Neural cell (in vitro differentiated cells): ENCODE results near the gene RGL1. TPM values are rescaled to one million over a fixed set of nuclear protein-coding genes. Genes with fewer than 3 reads are reported as not detected.

Source experiments
- H2AFZ ChIP-seq: fragments of 200-600, 300-800 bp; sonication (generic), shearing (Covaris generic); 2 replicates; pipeline ENCODE4 v1.6.0; 2014; ENCODE audit warnings: low read depth, mild to moderate bottlenecking, antibody characterized with exemption, low read length, moderate library complexity
- H3F3A ChIP-seq: fragments of 200-600 bp; shearing (Covaris generic); 2 replicates; pipeline ENCODE4 v1.6.1; 2016; ENCODE audit warnings: mild to moderate bottlenecking, moderate library complexity, mixed read lengths, antibody characterized with exemption, low read length; ENCODE audit not compliant: insufficient read depth, poor library complexity, severe bottlenecking
- H3K27ac ChIP-seq: fragments of 200-600, 300-800 bp; sonication (generic), shearing (Covaris generic); 2 replicates; pipeline ENCODE4 v1.5.1; 2014; ENCODE audit warnings: mild to moderate bottlenecking, low read length, moderate library complexity
- H3K27me3 ChIP-seq: fragments of 300-800, 200-600 bp; sonication (generic), shearing (Covaris generic); 2 replicates; pipeline ENCODE4 v1.6.0; 2014; ENCODE audit warnings: mild to moderate bottlenecking, low read depth, low read length, moderate library complexity; ENCODE audit not compliant: insufficient read depth
- H3K36me3 ChIP-seq: fragments of 300-800, 200-600 bp; sonication (generic), shearing (Covaris generic); 2 replicates; pipeline ENCODE4 v1.5.1; 2014; ENCODE audit warnings: mild to moderate bottlenecking, antibody characterized with exemption, low read length, moderate library complexity; ENCODE audit not compliant: insufficient read depth
- H3K4me2 ChIP-seq: fragments of 300-800, 200-600 bp; sonication (generic), shearing (Covaris generic); 2 replicates; pipeline ENCODE4 v1.6.0; 2014; ENCODE audit warnings: mild to moderate bottlenecking, low read length
- H3K4me3 ChIP-seq: fragments of 300-800, 200-600 bp; sonication (generic), shearing (Covaris generic); 2 replicates; pipeline ENCODE4 v1.5.1; 2014; ENCODE audit warnings: mild to moderate bottlenecking, low read length, moderate library complexity
- H3K79me2 ChIP-seq: fragments of 200-600 bp; shearing (Covaris generic); replicated peaks from 2 replicates; pipeline ENCODE4 v1.6.0; 2014; ENCODE audit warnings: mild to moderate bottlenecking, low read length, moderate library complexity; ENCODE audit not compliant: insufficient read depth
- H3K9ac ChIP-seq: fragments of 300-800, 200-600 bp; sonication (generic), shearing (Covaris generic); 2 replicates; pipeline ENCODE4 v1.6.1; 2016; ENCODE audit warnings: mild to moderate bottlenecking, low read length, mixed read lengths
- H3K9me2 ChIP-seq: fragments of 200-600 bp; shearing (Covaris generic); 2 replicates; pipeline ENCODE4 v1.6.1; 2016; ENCODE audit warnings: mild to moderate bottlenecking, low read length, mixed read lengths; ENCODE audit not compliant: insufficient read depth
- H3K9me3 ChIP-seq: fragments of 200-600, 300-800 bp; sonication (generic), shearing (Covaris generic); 2 replicates; pipeline ENCODE4 v1.6.1; 2016; ENCODE audit warnings: mild to moderate bottlenecking, mixed run types, low read length, moderate library complexity, mixed read lengths
- H4K20me1 ChIP-seq: fragments of 200-600 bp; shearing (Covaris generic); 2 replicates; pipeline ENCODE4 v1.6.1; 2016; ENCODE audit warnings: mild to moderate bottlenecking, mixed run types; ENCODE audit not compliant: insufficient read depth
- CTCF ChIP-seq: fragments of 450-650 bp; IDR thresholded peaks from 2 replicates; pipeline ENCODE4 v1.5.1; 2014; ENCODE audit warnings: antibody characterized with exemption, mild to moderate bottlenecking, moderate library complexity; ENCODE audit not compliant: poor library complexity, severe bottlenecking
- EP300 ChIP-seq: fragments of 450-650 bp; conservative IDR thresholded peaks from 2 replicates; pipeline ENCODE4 v1.6.1; 2014; ENCODE audit warnings: antibody characterized with exemption, mild to moderate bottlenecking, moderate library complexity; ENCODE audit not compliant: poor library complexity, severe bottlenecking
- EZH2 ChIP-seq: fragments of 200-600, 300-800 bp; shearing (Covaris generic), sonication (generic); IDR thresholded peaks from 2 replicates; pipeline ENCODE4 v1.6.1; 2014; ENCODE audit warnings: antibody characterized with exemption, low read length, borderline replicate concordance, mild to moderate bottlenecking; ENCODE audit not compliant: insufficient read depth, poor library complexity, severe bottlenecking
- MXI1 ChIP-seq: fragments of 450-650 bp; conservative IDR thresholded peaks from 2 replicates; pipeline ENCODE4 v1.6.1; 2014; ENCODE audit warnings: antibody characterized with exemption, mild to moderate bottlenecking; ENCODE audit not compliant: poor library complexity, severe bottlenecking
- POLR2AphosphoS5 ChIP-seq: IDR thresholded peaks from 2 replicates; pipeline ENCODE4 v1.6.1; 2012
- RAD21 ChIP-seq: fragments of 450-650 bp; conservative IDR thresholded peaks from 2 replicates; pipeline ENCODE4 v1.6.1; 2014; ENCODE audit warnings: antibody characterized with exemption, mild to moderate bottlenecking, moderate library complexity
- SMC3 ChIP-seq: fragments of 450-650 bp; conservative IDR thresholded peaks from 2 replicates; pipeline ENCODE4 v1.6.1; 2014; ENCODE audit warnings: antibody characterized with exemption, mild to moderate bottlenecking, moderate library complexity; ENCODE audit not compliant: poor library complexity
- TAF1 ChIP-seq: IDR thresholded peaks from 2 replicates; pipeline ENCODE4 v1.6.1; 2012; ENCODE audit warnings: low read depth
- polyA plus RNA-seq: library from polyadenylated mRNA; depleted of rRNA; stranded (reverse); fragments of >200 nt; gene quantifications from 2 replicates; pipeline ENCODE4 v1.2.3, GENCODE V29; 2014
- TF ChIP-seq, protein P1 (sequence below): IDR thresholded peaks from 2 replicates; pipeline ENCODE4 v1.6.1; 2012; ENCODE audit warnings: borderline replicate concordance

The RGL1 gene
- polyA plus RNA-seq, 1 donor from 2014 or later: 14.7 TPM

GRCh38 chr1:183886083-183886828 lies 81.3 kb downstream of the RGL1 start:
- Histone ChIP-seq H3F3A (no peaks in the 10 kb centered on the region), H2AFZ (no peak overlapping the region), H3K9me3 (no peaks in the 10 kb centered on the region), H3K9ac (no peak overlapping the region), H3K27me3 (no peaks in the 10 kb centered on the region), H4K20me1 (no peaks in the 10 kb centered on the region), H3K4me3 (no peak overlapping the region), H3K27ac (no peak overlapping the region), H3K9me2 (no peaks in the 10 kb centered on the region), H3K79me2 (no peaks in the 10 kb centered on the region), H3K4me2 (no peak overlapping the region), H3K36me3 (no peaks in the 10 kb centered on the region)
- TF ChIP-seq EP300: no peak
- no peak for TF ChIP-seq RAD21
- no peak for TF ChIP-seq TAF1
- no peak for TF ChIP-seq EZH2
- no peak for TF ChIP-seq POLR2AphosphoS5
- TF ChIP-seq SMC3: no peak
- TF ChIP-seq, protein P1, sequence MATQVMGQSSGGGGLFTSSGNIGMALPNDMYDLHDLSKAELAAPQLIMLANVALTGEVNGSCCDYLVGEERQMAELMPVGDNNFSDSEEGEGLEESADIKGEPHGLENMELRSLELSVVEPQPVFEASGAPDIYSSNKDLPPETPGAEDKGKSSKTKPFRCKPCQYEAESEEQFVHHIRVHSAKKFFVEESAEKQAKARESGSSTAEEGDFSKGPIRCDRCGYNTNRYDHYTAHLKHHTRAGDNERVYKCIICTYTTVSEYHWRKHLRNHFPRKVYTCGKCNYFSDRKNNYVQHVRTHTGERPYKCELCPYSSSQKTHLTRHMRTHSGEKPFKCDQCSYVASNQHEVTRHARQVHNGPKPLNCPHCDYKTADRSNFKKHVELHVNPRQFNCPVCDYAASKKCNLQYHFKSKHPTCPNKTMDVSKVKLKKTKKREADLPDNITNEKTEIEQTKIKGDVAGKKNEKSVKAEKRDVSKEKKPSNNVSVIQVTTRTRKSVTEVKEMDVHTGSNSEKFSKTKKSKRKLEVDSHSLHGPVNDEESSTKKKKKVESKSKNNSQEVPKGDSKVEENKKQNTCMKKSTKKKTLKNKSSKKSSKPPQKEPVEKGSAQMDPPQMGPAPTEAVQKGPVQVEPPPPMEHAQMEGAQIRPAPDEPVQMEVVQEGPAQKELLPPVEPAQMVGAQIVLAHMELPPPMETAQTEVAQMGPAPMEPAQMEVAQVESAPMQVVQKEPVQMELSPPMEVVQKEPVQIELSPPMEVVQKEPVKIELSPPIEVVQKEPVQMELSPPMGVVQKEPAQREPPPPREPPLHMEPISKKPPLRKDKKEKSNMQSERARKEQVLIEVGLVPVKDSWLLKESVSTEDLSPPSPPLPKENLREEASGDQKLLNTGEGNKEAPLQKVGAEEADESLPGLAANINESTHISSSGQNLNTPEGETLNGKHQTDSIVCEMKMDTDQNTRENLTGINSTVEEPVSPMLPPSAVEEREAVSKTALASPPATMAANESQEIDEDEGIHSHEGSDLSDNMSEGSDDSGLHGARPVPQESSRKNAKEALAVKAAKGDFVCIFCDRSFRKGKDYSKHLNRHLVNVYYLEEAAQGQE: no peak
- no peak for TF ChIP-seq CTCF
- TF ChIP-seq MXI1: no peak

GRCh38 chr1:183886853-183887252 lies 81.9 kb downstream of the RGL1 start:
- no peak overlapping the region for H3K4me3 ChIP-seq
- TF ChIP-seq RAD21 (no peak), TAF1 (no peak), POLR2AphosphoS5 (no peak), CTCF (no peak), EZH2 (no peak), SMC3 (no peak), EP300 (no peak), MXI1 (no peak)
- TF ChIP-seq, protein P1: no peak
- no peaks in the 10 kb centered on the region for H3K9me3 ChIP-seq
- no peaks in the 10 kb centered on the region for H3F3A ChIP-seq
- H2AFZ ChIP-seq: no peak overlapping the region
- no peaks in the 10 kb centered on the region for H3K79me2 ChIP-seq
- H3K27me3 ChIP-seq: no peaks in the 10 kb centered on the region
- H3K9me2 ChIP-seq: no peaks in the 10 kb centered on the region
- H3K9ac ChIP-seq: no peak overlapping the region
- H3K36me3 ChIP-seq: no peaks in the 10 kb centered on the region
- no peaks in the 10 kb centered on the region for H4K20me1 ChIP-seq
- no peak overlapping the region for H3K4me2 ChIP-seq
- H3K27ac ChIP-seq: no peak overlapping the region
